Activated CD8-positive, alpha-beta memory T cell treated with anti-CD3 and anti-CD28 coated beads for 24 hours (primary cell): ENCODE measurements around the gene TBC1D5.
"Not testable (repeated sequence)": the region's sequence is repeated elsewhere in the genome, so short reads cannot be mapped to it uniquely, and the experiment has no call there.

Experiments
- DNase-seq: peaks from one replicate; pipeline ENCODE4 v3.0.0-alpha.2; 2020

Gene TBC1D5

DNA sequence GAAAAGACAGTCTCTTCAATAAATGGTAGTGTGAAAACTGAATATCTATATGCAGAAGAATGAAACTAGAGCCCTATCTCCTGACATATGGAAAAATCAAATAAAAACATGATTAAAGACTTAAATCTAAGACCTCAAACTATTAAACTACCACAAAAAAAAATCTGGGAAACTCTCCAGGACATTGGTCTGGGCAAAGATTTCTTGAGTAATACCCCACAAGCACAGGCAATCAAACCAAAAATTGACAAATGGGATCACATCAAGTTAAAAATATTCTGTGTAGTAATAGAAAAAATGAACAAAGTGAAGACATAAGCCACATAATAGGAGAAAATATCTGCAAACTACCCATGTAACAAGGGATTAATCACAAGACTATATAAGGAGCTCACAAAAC lies 286.4 kb downstream of the TBC1D5 start:
- no peak for DNase-seq

DNA sequence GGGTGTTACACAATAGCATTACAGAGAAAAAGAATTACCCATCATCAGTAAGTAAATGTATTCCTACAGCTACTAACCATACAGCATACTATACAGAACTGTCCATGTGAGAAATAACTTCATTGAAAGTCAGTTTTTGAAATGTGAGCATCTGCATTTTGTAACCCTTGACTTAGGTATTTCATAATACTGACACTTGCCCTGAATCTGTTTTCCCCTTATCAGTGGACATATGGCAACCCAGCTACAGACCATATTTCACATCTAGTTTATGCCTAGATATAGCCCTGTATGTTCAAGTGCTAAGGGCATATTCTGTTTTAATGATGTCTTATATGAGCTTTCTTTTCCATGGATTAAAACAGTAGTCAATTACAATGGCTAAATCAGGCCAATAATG lies 297.6 kb downstream of the TBC1D5 start:
- no peak for DNase-seq

DNA sequence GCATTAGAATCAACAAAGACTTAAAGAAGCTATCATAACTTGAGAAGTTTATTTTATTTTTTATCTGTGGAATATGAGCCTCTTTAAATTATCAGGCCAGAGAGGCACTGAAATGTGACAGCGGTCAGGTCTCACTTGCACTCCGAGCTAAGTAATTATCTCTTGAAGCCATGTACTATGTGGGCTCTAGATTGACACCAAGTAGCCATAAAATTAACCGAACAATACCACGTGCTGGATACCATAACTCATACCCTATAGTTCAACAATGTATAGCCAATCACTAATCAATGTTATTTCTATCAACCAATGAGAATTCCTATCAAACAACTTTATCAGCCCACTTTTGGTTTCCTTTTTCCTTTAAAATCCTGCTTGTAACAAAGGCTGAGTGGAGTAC lies 299.3 kb downstream of the TBC1D5 start:
- no peak for DNase-seq

DNA sequence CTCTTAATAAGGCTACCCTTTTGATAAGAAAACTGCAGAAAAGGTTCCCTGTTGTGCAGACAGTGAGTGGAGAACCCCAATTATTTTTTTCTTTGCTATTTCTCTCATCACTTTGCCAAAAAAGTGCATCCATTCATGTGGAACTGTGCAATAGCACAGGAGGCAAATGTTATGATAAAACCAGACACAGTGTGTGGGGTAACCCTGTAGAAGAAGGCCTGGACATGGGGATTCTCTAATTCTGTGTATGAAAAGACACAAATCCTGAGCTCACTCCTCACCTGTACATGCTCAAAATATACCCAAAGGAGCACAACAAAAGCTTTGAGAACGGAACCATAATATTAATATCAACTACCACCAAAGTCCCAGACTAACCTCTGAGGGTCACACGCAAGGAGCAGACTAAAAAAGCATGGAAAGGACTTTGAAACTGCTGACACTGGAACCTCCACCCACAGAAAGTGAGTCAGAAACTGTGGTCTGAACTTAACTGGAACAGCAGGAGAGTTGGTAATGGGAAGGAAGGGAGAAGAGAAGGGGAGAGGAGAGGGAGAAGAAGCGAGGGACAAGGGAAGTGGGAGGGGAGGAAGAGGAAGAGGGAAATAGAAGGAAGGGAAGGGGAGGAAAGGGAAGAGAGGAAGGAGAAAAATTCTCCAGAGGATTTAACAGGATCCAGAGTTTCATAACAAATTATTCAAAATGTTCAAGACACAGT lies 299.9 kb downstream of the TBC1D5 start:
- DNase-seq: no peak

DNA sequence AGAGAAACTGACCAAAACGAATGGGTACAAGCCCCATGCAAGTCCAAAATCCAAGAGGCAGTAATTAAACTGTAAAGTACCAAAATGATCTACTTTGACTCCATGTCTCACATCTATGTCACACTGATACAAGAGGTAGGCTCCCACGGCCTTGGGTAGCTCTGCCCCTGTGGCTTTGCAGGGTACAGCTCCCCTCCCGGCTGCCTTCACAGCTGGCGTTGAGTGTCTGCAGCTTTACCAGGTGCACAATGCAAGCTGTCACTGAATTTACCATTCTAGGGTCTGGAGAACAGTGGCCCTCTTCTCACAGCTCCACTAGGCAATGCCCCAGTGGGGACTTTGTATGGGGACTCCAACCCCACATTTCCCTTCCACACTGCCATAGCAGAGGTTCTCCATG lies 308.6 kb downstream of the TBC1D5 start:
- DNase-seq: no peak

DNA sequence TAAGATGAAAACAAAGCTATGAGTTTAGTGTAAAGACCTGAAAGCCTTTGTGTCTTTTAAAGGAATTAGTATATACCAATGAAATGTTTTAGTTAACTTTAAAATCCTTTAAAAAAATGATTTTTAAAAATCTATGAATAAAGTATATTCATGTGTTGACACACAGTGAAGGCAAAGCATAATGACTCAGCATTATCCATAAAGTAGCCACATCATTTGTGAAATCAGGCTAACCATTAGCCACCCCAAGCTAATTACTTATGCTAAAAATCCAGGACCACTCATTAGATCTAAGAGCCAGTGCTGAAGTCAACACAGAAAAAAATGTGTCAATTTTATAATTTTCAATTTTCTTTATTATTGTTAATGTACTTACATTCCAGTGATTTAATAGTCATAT lies 310.2 kb downstream of the TBC1D5 start:
- DNase-seq: no peak

DNA sequence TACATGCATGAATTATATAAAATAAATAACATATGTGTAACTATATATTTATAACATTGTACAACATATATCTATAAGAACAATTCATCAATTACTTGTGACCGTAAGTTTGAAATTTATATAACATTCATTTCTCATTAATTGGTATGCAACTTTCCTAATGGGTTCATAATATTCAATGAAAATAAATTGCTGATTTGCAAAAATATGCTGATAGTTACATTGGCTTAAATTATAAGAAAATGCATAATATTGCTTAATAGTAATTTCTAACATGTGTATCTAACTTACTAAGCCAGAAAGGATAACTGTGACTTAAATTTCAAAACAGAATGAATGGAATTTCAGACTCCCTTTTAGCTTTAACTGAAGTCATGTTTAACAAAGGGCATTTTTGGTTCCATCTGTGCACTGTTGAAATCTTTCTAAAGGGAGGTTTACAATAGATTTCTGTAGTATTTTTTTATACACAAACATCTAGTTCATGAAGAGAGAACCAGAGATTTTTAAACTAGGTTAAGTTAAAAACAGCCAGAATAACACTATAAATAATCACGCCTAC lies 310.9 kb downstream of the TBC1D5 start:
- DNase-seq: no peak

DNA sequence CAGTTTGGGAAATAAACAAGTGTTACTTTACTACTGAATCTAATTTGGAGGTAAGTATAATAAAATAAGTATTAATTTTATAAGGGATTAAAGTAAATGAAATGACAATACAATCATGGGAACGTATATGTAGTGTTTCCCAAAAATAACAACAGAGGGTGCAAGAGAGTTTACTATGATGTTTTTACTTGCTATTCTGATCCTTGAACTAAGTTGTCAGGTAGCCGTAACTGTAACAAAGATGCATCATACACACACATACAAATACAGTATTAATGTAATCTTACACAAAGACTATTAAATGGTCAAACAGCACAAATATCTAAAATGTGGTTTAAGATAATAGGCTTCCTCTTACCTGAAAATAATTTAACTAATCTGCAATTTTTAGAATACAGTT lies 311.4 kb downstream of the TBC1D5 start:
- no peak for DNase-seq

DNA sequence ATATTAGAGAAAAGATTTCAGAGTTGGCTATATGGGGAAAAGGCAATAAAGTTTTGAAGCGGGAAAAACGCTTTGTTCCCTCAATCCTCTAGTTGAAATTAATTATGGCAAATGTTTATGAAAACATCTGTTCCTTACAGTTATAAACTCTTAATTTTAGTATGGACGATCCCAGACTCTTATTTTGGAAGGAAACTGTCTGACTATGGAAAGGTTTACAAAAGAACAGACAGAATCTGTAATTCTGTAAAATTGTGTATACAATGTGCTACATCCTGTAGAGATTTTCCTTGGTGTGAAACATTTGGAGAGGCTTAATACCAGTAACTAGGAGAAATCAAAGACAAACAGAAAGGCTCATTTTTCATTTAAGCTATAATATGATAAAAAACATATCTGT lies 311.8 kb downstream of the TBC1D5 start:
- no peak for DNase-seq

DNA sequence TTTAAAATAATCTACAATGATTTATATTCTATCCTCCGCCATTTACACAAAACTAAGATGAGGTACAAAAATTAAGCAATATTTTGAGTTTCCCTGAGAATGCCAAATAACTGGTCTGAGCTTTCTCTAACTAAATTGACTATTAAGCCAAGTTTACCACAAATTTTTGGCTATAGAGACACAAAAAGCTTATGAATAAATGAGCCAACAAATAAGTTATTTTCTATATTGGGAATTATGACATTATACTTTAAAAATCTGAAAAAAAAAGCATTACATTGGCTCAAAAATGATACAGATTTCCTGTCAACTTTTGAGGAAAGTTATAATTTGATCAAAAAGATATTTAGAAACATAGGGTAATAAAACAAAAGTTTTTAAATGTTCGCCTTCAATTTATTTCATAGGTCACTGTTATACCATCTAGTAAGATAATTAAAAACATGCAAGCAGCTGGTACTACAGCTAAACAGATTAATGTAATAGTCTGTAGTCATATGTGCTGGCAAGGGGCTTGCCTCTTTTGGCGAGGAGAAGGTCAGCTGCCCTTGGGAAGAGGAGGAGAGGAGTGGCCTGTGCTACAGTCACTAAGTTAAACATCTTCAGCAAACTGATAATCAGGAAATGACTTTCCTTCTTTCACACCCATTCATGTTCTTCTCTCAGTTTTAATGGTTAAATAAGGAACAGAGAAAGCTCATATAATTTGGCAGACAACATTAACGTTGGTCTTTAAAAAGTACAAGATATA lies 318.5 kb downstream of the TBC1D5 start:
- no peak for DNase-seq

DNA sequence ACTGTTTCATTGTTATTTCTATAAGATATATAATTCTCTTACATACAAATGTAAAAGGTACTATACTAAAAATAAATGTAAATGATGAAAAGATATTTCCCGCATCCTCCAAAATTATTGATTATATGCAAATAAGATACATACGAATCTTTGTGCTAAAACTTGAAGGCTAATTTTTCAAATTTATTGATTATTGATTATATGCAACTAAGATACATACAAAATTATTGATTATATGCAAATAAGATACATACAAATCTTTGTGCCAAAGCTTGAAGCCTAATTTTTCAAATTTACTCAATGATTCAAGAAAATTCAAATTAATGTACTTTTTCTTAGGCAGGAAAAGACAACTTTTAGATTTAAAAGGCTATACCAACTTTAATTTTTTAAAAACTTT lies 319.8 kb downstream of the TBC1D5 start:
- DNase-seq: no peak

DNA sequence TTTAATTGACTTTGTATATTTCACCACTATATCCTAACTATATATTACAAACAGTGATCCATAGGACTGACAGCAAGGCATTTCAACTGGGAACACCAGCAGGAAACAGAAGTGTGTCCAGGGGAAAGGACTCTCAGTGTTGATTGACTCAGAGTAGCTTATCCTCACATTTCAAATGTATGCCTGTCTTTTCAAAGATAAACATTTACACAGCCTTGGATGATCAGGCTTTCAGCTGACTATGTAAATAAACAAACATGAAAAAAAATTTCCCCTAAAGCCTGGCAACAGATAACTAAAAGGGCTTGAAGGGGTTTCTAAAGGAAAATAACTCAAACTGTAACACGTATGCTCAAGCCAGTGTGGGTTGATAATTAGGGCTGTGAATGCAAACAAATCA lies 321.8 kb downstream of the TBC1D5 start:
- no peak for DNase-seq

DNA sequence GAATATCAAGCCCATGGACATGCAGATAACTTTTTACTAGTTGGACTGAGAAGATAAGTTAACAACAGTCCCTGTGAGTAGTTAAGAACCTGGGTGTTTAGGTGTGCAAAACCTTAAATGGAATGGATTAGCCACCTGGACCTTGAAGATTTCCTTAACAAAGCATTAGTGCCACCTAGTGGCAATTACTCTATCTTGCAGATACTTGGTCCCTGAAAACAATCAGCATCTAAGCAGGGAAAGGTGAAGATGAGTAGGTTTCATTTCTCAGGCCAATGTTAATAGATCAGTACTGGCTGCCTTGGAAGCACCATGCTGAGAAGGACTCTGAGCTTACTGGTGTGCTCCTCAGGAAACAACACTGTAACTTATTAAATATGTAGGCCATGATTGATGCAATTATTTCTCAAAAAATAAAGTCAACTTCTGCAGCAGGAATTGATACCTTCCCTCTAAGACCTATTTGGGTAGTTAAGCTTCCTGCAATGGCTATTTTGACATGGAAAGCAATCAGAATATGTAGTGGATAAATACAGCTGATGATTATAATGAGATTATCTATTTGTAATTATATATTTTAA lies 329.4 kb downstream of the TBC1D5 start:
- no peak for DNase-seq

DNA sequence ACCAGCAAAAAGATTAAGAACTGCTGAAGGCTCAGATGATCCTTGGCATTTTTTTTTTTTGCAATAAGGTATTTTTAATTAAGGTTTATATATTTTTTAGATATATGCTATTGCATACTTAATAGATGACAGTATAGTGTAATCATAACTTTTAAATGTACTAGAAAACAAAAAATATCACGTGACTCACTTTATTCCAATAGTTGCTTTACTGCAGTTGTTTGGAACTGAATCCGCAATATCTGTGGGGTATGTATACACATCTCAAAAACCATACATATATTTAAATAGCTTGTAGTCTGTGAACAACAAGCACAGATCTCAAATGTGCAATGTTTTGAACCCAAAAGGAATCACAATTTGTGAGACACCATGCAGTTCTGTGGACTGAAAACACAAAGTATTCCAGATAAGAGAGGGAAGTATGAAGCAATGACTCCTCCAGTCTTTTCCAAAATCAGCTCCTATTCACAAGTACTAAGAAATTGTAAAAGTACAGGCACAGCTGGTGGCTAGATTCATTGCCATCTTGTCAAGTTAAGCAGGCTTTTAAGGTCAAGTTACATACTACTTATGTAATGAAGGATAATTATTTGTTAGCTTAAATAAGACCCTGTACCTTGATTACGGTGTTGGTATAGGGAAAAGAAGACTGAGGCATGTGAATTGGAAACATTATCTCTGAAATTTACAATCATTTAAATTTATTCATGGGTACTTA lies 331.1 kb downstream of the TBC1D5 start:
- DNase-seq: no peak

DNA sequence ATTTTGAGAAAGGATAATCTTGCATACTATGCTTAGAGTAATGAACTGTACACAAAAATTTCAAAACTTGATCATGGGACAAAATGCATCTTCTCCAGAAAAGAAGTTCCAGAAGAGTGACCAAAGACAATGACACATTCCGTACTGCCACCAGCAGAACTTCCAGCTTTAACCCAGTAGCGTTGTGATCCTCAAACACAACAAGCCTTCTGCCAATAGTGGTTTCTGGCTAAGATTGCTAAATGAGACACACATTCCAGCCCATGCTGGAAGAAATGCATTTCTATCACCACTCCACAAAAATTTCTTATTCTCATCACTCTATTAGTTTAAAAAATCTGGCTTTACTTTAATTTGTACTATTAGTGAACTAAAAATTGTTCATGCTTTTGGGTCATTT lies 334.9 kb downstream of the TBC1D5 start:
- DNase-seq: no peak

DNA sequence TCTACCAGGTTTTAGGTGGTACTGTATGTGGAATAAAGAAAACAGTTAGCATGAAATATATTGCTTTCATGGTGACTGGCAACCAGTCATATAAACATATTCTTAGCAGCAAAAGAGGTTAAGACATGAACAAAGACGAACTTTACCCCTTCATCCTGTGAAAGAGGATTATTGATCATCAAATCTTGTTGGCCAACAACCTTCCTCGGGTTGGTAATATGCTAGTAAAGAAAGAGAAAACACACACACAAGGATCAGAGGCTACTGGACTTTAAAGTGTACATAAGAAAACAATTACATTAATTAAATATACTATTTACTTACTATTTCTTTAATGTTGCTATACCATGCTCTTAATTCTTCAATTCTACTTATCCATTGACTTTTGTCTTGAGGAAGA lies 337.9 kb downstream of the TBC1D5 start:
- DNase-seq: no peak

DNA sequence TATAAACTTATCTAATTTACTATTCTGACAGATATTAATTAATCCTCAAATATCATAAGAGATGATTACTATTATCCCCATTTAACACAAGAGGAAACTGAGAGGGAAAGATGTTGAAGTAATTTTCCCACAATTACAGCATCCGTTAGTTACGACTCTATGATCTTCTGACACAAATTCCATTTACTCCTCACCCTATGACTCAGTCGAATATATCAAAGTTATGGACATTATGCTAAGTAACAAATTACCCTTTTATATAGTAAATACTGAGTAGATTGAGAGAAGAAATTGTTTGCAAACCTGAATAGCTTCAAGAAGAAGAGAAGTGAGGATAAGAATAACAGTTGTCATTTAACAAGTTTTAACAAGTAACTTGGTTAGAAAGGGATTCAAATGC lies 340.0 kb downstream of the TBC1D5 start:
- no peak for DNase-seq

DNA sequence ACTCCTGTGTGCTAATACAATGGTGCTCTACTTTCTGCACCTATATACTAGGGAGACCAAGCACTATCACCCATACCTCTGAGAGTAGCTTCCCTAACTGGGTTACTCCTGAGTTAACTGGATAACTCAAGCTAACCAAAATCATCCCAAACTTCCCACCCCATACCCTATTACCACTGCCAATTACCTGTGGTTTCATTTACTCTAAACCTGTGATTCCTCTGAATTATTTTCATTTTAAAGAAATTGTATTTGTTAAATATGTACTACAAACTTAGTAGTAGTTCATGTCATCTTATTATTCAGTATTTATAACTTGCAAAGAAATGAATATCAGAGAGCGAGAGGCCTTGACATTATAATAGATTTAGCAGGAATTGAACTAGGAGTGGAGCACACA lies 340.5 kb downstream of the TBC1D5 start:
- DNase-seq: no peak

DNA sequence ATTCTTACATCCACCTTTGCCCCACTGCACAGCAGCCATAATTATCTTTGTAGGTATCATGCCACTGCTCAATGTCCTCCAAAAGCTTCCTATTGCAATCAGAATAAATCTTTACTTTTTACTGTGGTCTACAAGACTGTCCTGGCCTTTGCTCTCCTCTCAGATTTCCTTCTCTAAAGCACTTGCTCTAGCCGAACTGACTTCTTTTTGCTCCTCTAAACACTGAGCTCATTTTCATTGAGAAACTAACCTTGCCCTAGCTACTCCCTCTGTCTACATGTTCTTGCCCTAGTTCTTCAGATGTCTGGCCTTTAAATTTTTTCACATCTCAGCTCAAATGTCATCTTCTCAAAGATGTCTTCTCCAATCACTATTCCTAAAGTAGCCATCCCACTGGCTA lies 342.8 kb downstream of the TBC1D5 start:
- no peak for DNase-seq

DNA sequence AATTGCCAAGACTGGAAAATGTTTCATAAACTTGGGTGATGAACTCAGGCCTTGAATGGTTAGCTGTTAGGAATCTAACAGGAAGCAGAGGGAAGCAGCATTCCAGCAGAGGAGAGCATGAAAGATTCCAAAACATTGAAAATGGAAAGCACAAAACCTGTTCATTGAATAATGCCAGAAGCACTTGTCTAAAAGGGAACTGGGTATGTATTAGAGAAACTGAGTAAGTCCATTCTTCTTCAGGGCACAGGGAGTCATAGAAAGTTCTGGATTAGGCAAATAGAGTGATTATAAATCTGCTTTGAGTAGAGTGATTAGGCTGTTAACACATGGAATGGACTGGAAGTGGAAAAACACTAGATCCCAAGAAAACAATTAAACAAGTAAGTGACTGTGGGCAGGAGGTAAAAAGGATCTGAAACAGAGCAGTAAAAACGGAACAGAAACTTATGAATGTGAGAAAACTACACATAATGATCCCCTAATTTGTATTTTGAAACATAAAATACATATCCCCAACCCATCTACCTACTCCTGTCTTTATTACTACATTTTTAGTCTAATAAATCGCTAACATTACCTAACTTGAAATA lies 343.4 kb downstream of the TBC1D5 start:
- DNase-seq: no peak

DNA sequence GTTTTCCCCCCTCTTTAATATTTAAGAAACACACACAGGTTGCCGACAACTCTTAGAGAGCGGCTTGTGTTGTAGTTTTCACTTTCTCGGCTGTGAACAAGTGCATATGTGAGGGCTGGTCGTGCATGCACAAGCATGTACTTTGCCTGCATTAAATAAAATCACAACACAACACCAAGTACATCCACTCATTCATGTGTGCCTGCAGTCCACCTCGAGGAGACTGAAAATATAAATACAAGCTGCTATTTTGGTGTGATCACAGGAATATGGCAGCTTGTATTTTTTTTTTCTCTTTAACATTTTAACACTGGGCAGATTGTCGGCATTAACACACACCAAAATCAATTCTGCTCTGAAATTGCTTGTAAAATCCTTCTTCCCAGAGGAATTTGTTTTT lies 346.4 kb downstream of the TBC1D5 start:
- DNase-seq: no peak

DNA sequence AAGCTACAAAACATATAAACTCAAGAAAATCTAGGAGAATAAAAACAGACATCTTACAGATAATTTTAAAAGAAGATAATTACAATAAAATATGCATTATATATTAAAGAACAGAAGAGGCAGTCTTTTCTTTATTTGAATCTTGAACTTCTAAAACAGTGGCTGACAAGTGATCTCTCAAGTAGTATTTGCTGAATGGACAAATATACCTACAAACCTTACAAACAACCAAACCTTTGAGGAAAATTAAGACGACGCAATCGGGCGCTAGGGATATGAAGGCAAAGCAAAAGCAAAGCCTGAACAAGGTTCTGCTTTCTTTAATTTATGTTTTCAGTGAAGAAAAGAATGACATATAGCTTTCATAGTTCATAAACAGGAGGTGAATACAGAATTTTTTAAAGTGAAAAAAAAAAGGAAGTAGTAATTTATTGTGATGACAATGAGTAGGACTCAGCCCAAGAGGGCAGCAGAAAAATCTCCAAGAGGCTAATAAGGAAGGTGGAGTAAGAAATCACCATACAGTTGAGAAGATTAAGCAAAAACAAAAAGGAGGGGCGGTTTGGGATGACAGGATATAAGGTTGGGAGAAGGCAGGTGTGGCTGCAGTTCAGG lies 347.8 kb downstream of the TBC1D5 start:
- DNase-seq: no peak

DNA sequence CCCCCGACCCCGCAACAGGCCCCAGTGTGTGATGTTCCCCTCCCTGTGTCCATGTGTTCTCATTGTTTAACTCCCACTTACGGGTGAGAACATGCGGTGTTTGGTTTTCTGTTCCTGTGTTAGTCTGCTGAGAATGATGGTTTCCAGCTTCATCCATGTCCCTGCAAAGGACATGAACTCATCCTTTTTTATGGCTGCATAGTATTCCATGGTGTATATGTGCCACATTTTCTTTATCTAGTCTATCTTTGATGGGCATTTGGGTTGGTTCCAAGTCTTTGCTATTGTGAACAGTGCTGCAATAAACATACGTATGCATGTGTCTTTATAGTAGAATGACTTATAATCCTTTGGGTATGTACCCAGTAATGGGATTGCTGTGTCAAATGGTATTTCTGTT lies 349.9 kb downstream of the TBC1D5 start:
- DNase-seq: not testable (repeated sequence)
